GM21717 (cell line): Measurements from ENCODE around the gene CLDN6.

Experiments
- ATAC-seq: cut with Tn5 transposase; IDR thresholded peaks from one replicate; pipeline ENCODE4 v1.9.1; 2021; ENCODE audit warnings: mild to moderate bottlenecking, moderate library complexity; ENCODE audit not compliant: unreplicated experiment

The CLDN6 gene

GRCh38 chr16:3029491-3030221, 11.7 kb upstream of the CLDN6 start:
- ATAC-seq: no peak

DNA sequence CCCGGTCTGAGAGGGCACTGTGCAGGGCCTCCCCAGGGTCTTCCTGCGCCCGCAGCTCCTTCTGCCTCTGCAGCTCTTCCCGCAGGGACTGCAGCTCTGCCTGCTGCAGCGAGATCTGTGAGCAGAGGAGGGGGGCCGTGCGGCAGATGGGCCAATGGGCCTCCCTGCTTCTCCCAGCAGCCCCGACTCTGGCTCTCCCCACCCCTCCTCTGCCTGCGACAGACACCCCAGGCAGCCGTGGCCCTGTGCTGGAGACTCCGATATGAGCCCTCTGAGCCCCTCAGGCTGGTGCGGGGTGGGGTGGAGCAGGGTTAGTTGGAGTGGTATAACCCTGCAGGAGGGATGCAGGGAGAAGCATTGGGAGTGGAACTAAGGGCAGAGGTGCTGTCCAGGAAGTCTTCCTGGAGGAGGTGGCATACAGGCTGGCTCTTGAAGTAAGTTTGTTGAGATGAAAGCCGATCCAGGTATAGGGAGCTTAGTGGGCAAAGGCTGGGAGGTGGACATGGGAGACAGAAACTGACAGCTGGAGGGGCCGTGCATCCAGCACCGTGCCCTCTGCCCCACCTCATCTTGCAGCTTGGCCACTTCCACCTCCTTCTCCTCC, 10.8 kb upstream of the CLDN6 start:
- no peak for ATAC-seq

GRCh38 chr16:3027983-3028715, 10.2 kb upstream of the CLDN6 start:
- ATAC-seq: no peak

DNA sequence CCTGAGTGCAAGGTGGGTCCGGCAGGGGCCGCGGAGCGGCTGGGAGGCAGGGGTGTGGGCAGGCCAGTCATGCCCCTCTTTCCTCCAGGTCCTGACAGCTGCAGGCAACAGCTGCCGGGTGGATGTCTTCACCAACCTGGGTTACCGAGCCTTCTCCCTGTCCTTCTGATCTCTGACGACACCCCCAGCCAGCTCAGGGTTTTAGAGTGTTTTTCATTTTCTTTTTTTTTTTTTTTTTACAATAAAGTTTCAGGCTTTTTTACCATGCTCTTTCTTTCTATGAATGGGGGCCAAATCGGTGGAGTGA, 9.5 kb upstream of the CLDN6 start:
- ATAC-seq: no peak

DNA sequence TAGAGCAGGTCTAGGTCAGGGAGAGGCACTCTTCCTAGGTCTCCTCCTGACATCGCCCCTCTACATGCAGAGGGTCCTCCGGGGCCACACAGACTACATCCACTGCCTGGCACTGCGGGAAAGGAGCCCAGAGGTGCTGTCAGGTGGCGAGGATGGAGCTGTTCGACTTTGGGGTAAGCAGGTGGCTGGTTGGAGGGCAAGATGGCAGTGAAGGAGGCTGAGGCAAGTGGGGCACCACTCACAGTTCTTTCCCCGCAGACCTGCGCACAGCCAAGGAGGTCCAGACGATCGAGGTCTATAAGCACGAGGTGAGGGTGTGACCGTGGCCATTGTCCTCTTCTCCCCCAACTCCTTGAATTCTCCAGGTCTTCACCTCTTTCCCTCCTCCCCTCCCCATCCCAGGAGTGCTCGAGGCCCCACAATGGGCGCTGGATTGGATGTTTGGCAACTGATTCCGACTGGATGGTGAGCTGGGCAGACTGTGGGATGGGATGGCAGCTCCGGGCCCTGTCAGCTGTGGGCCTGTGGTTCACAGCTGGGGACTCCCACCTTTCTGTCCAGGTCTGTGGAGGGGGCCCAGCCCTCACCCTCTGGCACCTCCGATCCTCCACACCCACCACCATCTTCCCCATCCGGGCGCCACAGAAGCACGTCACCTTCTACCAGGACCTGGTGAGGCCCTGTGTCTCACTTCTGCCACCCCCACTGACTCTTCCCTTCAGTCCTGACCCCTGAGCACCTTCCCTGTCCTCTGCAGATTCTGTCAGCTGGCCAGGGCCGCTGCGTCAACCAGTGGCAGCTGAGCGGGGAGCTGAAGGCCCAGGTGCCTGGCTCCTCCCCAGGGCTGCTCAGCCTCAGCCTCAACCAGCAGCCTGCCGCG, 8.9 kb upstream of the CLDN6 start:
- ATAC-seq: no peak

- no peak for ATAC-seq
These were observed 8.0 kb upstream of the CLDN6 start for GRCh38 chr16:3026003-3026378.

- ATAC-seq: no peak
These were observed 7.3 kb upstream of the CLDN6 start for GRCh38 chr16:3025032-3026002.

DNA sequence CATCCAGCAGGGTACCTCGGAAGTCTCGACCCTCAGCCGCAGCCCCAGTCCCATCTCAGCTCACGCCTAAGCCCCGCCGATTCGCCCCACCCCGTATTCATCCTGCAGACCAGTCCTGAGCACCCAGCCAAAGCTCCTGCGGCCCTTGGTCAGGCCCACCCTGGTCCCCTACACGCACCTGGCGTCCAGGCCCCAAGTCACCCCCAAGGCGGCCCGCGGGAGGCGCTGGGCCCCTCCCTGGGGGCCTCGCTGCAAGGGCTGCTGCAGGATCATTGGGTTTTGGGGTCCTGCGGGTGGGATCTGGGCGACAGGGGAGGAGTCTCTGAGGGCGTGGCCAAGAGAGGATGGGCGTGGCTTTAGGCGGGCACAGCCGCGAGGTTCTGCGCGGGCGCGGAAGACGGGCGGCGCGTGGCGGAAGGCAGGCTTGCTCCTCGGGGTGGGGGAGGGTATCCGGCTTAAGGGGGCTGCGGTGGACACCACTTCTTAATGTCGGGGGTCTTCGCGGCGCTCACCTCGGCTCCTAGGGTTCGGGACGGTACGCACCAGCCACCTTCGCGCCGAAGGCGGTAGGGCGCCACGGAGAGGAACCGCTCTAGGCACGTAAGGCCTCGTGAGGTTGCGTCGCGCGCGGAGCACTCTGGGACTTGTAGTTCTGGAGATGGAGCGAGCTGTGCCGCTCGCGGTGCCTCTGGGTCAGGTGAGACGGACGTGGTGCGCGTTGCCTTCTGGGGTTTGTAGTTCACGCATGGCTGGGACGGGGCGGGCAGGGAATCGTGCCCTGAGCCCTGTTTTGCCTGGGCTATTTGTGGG, 5.9 kb upstream of the CLDN6 start, which contains the start of the genes HCFC1R1 and THOC6:
Gene HCFC1R1, minus strand, starts transcription at position 274 of the 810 bp plus-strand sequence. Its CDS starts 1 bp downstream, at position 273.
Gene THOC6, plus strand, starts transcription at position 367 of the 810 bp plus-strand sequence. Its CDS starts 292 bp downstream, at position 659.
- peak; percentile 70 for ATAC-seq

DNA sequence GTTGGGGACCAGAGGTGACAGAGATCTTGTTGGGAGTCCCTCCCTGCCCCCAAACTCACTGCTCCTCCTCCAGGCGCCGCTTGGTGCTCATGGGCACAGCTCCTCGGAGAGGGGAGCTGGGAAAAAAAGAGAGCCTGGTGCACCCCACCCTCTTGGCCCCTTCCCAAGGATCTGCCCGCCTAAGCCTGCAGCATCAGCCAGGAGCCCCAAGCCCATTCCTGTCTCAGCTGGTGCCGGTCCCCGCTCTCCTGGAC, 5.4 kb upstream of the CLDN6 start:
- ATAC-seq: peak; percentile 3

- no peak for ATAC-seq
These were observed 4.9 kb upstream of the CLDN6 start for GRCh38 chr16:3022684-3023414.

GRCh38 chr16:3022208-3022683, 4.3 kb upstream of the CLDN6 start:
- ATAC-seq: no peak

GRCh38 chr16:3021449-3022207, 3.6 kb upstream of the CLDN6 start:
- ATAC-seq: no peak

DNA sequence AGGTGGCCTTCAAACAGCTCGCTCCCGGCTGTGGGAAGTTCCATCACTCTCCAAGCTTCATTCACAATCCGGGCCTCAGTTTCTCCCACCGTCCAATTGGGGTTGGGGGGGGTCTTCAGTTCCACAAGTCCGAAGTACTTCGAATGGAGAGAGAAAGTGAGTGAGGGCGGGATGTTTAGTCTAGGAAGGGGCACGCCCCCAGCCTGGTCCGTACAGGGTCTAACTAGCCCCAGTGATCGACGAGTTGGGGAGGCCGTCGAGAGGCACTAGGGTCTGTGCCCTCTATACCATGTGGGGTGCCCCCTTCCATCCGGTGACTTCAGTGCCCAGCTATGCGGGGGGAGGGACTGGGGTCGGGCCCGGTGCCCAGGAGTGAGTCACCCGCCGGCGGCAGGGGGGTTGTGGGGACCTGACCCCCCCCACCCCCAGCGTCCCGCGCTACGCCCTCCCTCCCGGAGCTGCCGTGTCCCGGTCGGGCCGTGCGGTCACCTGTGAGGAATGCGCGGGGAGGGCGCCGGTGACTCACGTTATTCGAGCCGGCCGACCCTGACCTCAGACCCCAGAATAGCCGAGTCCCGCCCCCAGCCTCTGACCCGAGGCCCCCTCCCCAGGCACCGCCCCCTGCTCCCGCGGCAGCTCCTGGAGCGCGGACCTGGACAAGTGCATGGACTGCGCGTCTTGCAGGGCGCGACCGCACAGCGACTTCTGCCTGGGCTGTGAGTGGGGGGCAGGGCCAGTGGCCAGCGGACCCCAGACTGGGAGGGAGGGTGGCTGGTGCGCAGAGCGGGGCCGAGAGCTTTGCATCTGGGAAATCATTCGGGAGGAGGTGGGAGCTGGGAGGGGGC, 2.8 kb upstream of the CLDN6 start:
- no peak for ATAC-seq

- ATAC-seq: no peak
These were observed 2.2 kb upstream of the CLDN6 start, which contains the start of gene TNFRSF12A for GRCh38 chr16:3020247-3020603. TNFRSF12A (plus strand) TSS chr16:3020368; CDS start chr16:3020398, 30 bp downstream.

DNA sequence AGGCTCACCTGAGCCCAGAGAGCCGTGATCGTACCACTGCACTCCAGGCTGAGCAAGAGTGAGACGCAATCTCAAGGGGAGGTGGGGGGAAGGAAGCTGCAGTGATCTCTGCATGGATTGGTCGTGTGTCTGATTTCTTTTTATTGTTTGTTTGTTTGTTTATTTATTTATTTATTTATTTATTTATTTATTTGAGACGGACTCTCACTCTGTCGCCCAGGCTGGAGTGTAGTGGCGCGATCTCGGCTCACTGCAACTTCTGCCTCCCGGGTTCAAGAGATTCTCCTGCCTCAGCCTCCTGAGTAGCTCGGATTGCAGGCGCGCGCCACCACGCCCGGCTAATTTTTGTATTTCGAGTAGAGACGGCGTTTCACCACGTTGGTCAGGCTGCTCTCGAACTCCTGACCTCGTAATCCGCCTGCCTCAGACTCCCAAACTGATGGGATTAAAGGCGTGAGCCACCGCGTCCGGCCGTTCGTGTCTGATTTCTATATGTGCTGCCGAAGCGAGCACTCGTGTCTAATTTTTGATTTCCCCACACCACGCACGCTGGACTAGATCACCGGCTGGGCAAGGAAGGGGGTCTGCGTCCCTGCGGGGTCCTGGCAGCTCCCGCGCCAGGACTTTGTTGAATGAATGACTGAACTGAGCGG, 1.7 kb upstream of the CLDN6 start:
- ATAC-seq: no peak

GRCh38 chr16:3017344-3017743, 639 bp downstream of the CLDN6 start:
- no peak for ATAC-seq
